Endothelial cell of umbilical vein (primary cell): Measurements from ENCODE around the gene KLK13. TPM values are rescaled to one million over a fixed set of nuclear protein-coding genes. Genes with fewer than 3 reads are reported as not detected.

Source experiments
- BruUV-seq: library from RNA; stranded (reverse); fragments of 400-500 nt; replicated peaks from 2 replicates; lab custom pipeline; 2021; lab: Mats Ljungman, UMichigan
- CTCF ChIA-PET: fragments of 300-600, 350-600 bp; sonication (Branson Sonifier 250); formaldehyde crosslinking; loops from one replicate; lab custom pipeline; 2021; ENCODE audit warnings: antibody characterized with exemption, inconsistent platforms; lab: Charles Lee
- POLR2A ChIA-PET: fragments of 300-600, 350-600 bp; sonication (Branson Sonifier 250); formaldehyde crosslinking; loops from one replicate; lab custom pipeline; 2021; ENCODE audit warnings: antibody characterized with exemption, inconsistent platforms; lab: Charles Lee
- DNase-seq: peaks from one replicate; pipeline ENCODE4 v3.0.0-alpha.2; 2011; ENCODE audit warnings: low read depth, low spot score
- FAIRE-seq: peaks from 2 replicates; lab custom pipeline; 2011; peaks lifted over from hg19 to GRCh38; lab: Jason Lieb, UNC
- H2AFZ ChIP-seq: 2 replicates; pipeline ENCODE4 v1.6.0; 2012; ENCODE audit warnings: low read depth, low read length, control low read depth, inconsistent platforms
- H3K27ac ChIP-seq: 2 replicates; pipeline ENCODE4 v1.5.1; 2011; ENCODE audit warnings: low read depth, mild to moderate bottlenecking, control low read depth, low read length, moderate library complexity; ENCODE audit not compliant: insufficient read depth
- H3K27me3 ChIP-seq, 2 experiments: 2 replicates each; pipeline versions ENCODE4 v1.6.0 to v1.6.1; 2011; ENCODE audit warnings: low read length in 2 of 2, mixed read lengths in 1 of 2; ENCODE audit not compliant: control insufficient read depth in 2 of 2, insufficient read depth in 2 of 2
- H3K36me3 ChIP-seq, 2 experiments: 2 replicates in 1 of 2; 3 replicates in 1 of 2; pipeline ENCODE4 v1.5.1; 2011; ENCODE audit warnings: low read length in 2 of 2, mild to moderate bottlenecking in 1 of 2, moderate library complexity in 1 of 2; ENCODE audit not compliant: control insufficient read depth in 2 of 2, insufficient read depth in 2 of 2; ENCODE audit errors: extremely low read depth in 1 of 2
- H3K4me1 ChIP-seq: 3 replicates; pipeline ENCODE4 v1.5.1; 2011; ENCODE audit warnings: mild to moderate bottlenecking, low read length; ENCODE audit not compliant: control insufficient read depth, insufficient read depth; ENCODE audit errors: extremely low read depth
- H3K4me2 ChIP-seq: 2 replicates; pipeline ENCODE4 v1.6.1; 2011; ENCODE audit warnings: low read length, control low read depth, mixed read lengths; ENCODE audit not compliant: insufficient read depth
- H3K4me3 ChIP-seq, 3 experiments: fragments of 200-600 bp in 1 of 3; sonication (generic), shearing (Covaris generic) in 1 of 3; replicated peaks in 1 of 3; 2 replicates each; pipeline ENCODE4 v1.5.1; 2011 to 2016; ENCODE audit warnings: control low read depth in 3 of 3, low read length in 3 of 3, mild to moderate bottlenecking in 2 of 3, inconsistent platforms in 1 of 3, low read depth in 1 of 3, moderate library complexity in 1 of 3; ENCODE audit not compliant: insufficient read depth in 1 of 3
- H3K79me2 ChIP-seq: 2 replicates; pipeline ENCODE4 v1.6.0; 2012; ENCODE audit warnings: low read length, inconsistent platforms; ENCODE audit not compliant: control insufficient read depth, insufficient read depth
- H3K9ac ChIP-seq: replicated peaks from 2 replicates; pipeline ENCODE3; 2011; ENCODE audit warnings: low read length, control low read depth; ENCODE audit not compliant: insufficient read depth; ENCODE audit errors: extremely low read depth
- H3K9me1 ChIP-seq: replicated peaks from 3 replicates; pipeline ENCODE4 v1.6.0; 2011; ENCODE audit warnings: mild to moderate bottlenecking, low read length; ENCODE audit not compliant: control insufficient read depth, insufficient read depth; ENCODE audit errors: extremely low read depth
- H3K9me3 ChIP-seq: replicated peaks from 2 replicates; pipeline ENCODE4 v1.5.1; 2012; ENCODE audit warnings: low read length, inconsistent platforms; ENCODE audit not compliant: control insufficient read depth, insufficient read depth
- H4K20me1 ChIP-seq: replicated peaks from 2 replicates; pipeline ENCODE3; 2011; ENCODE audit warnings: mild to moderate bottlenecking, low read length; ENCODE audit not compliant: control insufficient read depth, insufficient read depth; ENCODE audit errors: extremely low read depth
- MYC ChIP-seq: IDR thresholded peaks from one replicate; pipeline ENCODE4 v1.6.1; 2011; ENCODE audit warnings: mild to moderate bottlenecking, low read depth, low read length
- POLR2AphosphoS5 ChIP-seq: IDR thresholded peaks from 2 replicates; pipeline ENCODE4 v1.6.1; 2012; ENCODE audit warnings: low read depth, mild to moderate bottlenecking, control low read depth, low read length, moderate library complexity; ENCODE audit not compliant: insufficient read depth
- dilution Hi-C: fragments of 300-500 bp; cut with MboI; formaldehyde crosslinking; loops from one replicate; pipeline ENCODE4 v1.15.0; 2019; ENCODE audit warnings: low sequenced_read_pairs; ENCODE audit not compliant: extremely low pct_ligation_motif_present
- intact Hi-C: fragments of 100-400 bp; cut with micrococcal nuclease; formaldehyde crosslinking; loops from one replicate; pipeline ENCODE4 v1.10.0; 2022
- polyA plus RNA-seq, 4 experiments: library from polyadenylated mRNA; depleted of rRNA in 3 of 4; stranded (reverse) in 3 of 4; unstranded in 1 of 4; fragments of >200 nt; gene quantifications; 2 replicates each; pipeline versions ENCODE4 v1.2.1 to v1.2.3, GENCODE V29; 2011 to 2012; ENCODE audit warnings: missing spikeins in 1 of 4
- total RNA-seq: library from RNA; stranded (reverse); gene quantifications from 2 replicates; pipeline ENCODE4 v1.2.3, GENCODE V29; 2021
- TF ChIP-seq, protein P1 (sequence below): IDR thresholded peaks from 2 replicates; pipeline ENCODE4 v1.6.1; 2011; ENCODE audit not compliant: insufficient read depth, insufficient read length
- TF ChIP-seq, protein P2 (sequence below), 2 donors: IDR thresholded peaks; 1 replicate in 1 of 2; 2 replicates in 1 of 2; pipeline ENCODE4 v1.5.1; 2011; ENCODE audit warnings: low read length in 2 of 2, mild to moderate bottlenecking in 2 of 2, moderate library complexity in 2 of 2, control low read depth in 1 of 2, inconsistent platforms in 1 of 2, low read depth in 1 of 2; ENCODE audit not compliant: insufficient read depth in 1 of 2; ENCODE audit errors: extremely low read depth in 1 of 2

The KLK13 gene
- total and polyA plus RNA-seq, 2 donors (not counting 3 experiments of a cell fraction or from before 2014, with no cell fraction given): not detected

DNA sequence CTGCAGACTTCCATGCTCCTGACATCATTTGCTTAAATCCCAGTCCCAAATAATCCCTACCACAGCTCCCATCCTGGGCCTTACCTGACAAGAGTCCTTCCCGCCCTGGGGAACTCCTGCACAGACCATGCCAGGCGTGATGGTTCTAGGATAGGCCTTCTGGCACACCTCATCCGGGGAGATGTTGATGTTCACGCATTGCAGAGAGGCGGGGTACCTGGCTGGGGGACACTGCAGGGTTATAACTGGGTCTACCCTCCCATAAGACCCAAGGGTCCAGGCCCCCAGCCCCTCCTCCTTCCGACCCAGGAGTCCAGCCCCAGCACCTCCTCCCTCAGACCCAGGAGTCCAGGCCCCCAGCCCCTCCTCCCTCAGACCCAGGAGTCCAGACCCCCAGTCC lies 13.8 kb upstream of the KLK13 start:
- POLR2A ChIA-PET: no interaction called here

DNA sequence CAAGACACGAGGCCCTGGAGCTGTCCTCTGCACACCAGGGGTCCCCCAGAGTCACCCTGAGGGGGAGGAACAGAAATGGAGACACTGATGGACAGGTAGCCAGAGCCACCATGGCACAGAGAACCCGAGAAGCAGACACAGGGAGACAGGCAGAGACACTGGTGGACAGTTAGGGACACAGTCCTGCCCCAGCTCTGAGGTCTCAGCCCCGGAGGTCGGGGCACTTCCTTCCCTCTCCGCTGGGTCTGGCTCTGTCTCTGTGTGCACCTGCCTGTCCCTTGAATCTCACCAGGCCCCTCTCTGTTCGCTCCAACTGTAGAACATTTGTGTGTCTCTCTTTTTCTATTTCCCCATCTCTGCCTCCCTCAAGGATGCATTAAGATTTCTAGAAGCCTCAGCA lies 13.2 kb upstream of the KLK13 start:
- TF ChIP-seq POLR2AphosphoS5 (no peak), MYC (no peak)
- TF ChIP-seq, protein P1, sequence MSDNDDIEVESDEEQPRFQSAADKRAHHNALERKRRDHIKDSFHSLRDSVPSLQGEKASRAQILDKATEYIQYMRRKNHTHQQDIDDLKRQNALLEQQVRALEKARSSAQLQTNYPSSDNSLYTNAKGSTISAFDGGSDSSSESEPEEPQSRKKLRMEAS: no peak
- TF ChIP-seq, protein P2, sequence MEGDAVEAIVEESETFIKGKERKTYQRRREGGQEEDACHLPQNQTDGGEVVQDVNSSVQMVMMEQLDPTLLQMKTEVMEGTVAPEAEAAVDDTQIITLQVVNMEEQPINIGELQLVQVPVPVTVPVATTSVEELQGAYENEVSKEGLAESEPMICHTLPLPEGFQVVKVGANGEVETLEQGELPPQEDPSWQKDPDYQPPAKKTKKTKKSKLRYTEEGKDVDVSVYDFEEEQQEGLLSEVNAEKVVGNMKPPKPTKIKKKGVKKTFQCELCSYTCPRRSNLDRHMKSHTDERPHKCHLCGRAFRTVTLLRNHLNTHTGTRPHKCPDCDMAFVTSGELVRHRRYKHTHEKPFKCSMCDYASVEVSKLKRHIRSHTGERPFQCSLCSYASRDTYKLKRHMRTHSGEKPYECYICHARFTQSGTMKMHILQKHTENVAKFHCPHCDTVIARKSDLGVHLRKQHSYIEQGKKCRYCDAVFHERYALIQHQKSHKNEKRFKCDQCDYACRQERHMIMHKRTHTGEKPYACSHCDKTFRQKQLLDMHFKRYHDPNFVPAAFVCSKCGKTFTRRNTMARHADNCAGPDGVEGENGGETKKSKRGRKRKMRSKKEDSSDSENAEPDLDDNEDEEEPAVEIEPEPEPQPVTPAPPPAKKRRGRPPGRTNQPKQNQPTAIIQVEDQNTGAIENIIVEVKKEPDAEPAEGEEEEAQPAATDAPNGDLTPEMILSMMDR (IDR thresholded peaks at IDR 0.05; ENCODE audit: extremely low read depth in 1 of 2, insufficient read depth in 1 of 2, low read depth in 1 of 2, low read length in 2 of 2): no peak
- CTCF ChIA-PET: no interaction called here
- H3K9ac ChIP-seq: no peak overlapping the region
- no peak overlapping the region for H3K4me3 ChIP-seq
- H4K20me1 ChIP-seq: no peaks in the 10 kb centered on the region
- no peaks in the 10 kb centered on the region for H3K4me1 ChIP-seq
- no peak overlapping the region for H2AFZ ChIP-seq
- FAIRE-seq (no peak), DNase-seq (no peak)
- no peaks in the 10 kb centered on the region for H3K9me1 ChIP-seq
- BruUV-seq: no TSS peak
- POLR2A ChIA-PET: no interaction called here
- no peaks in the 10 kb centered on the region for H3K79me2 ChIP-seq
- H3K27me3 ChIP-seq: no peaks in the 10 kb centered on the region
- H3K36me3 ChIP-seq: no peaks in the 10 kb centered on the region
- no peak overlapping the region for H3K4me2 ChIP-seq
- dilution Hi-C loops: no loop called here
- intact Hi-C loops: no loop called here
- no peaks in the 10 kb centered on the region for H3K9me3 ChIP-seq
- H3K27ac ChIP-seq: no peak overlapping the region

More for the DNA sequence above, 13.8 kb upstream of the KLK13 start:
- no peak overlapping the region for H2AFZ ChIP-seq
- no peaks in the 10 kb centered on the region for H3K4me1 ChIP-seq
- H3K4me2 ChIP-seq: no peak overlapping the region
- no peak overlapping the region for H3K4me3 ChIP-seq
- no peaks in the 10 kb centered on the region for H3K9me3 ChIP-seq
- no TSS peak for BruUV-seq
- FAIRE-seq: no peak
- H4K20me1 ChIP-seq: no peaks in the 10 kb centered on the region
- TF ChIP-seq, protein P2 (IDR thresholded peaks at IDR 0.05; ENCODE audit: extremely low read depth in 1 of 2, insufficient read depth in 1 of 2, low read depth in 1 of 2, low read length in 2 of 2): no peak
- H3K79me2 ChIP-seq: no peaks in the 10 kb centered on the region
- H3K27me3 ChIP-seq: no peaks in the 10 kb centered on the region
- DNase-seq: no peak
- dilution Hi-C loops (no loop called here), intact Hi-C loops (no loop called here)
- no peak overlapping the region for H3K27ac ChIP-seq
- CTCF ChIA-PET: no interaction called here
- H3K36me3 ChIP-seq: no peaks in the 10 kb centered on the region
- no peak overlapping the region for H3K9ac ChIP-seq
- no peaks in the 10 kb centered on the region for H3K9me1 ChIP-seq
